UCSD-AML1 (cell line): ENCODE results near the gene CALML5.
A peak's percentile ranks its signal among the peaks of the same experiment; 100 is the strongest.

Experiments used
- DNase-seq: peaks from one replicate; lab custom pipeline; 2025; ENCODE audit not compliant: unreplicated experiment; lab: John Stamatoyannopoulos, UW

The CALML5 gene, protein sequence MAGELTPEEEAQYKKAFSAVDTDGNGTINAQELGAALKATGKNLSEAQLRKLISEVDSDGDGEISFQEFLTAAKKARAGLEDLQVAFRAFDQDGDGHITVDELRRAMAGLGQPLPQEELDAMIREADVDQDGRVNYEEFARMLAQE

GRCh38 chr10:5499493-5500140, at the start of gene CALML5:
Gene CALML5, minus strand, starts transcription at chr10:5499570. Its CDS starts 132 bp downstream, at chr10:5499438.
- DNase-seq: no peak

GRCh38 chr10:5547931-5548660, 48.7 kb upstream of the CALML5 start:
- DNase-seq: no peak

- no peak for DNase-seq
These were observed 48.2 kb upstream of the CALML5 start for GRCh38 chr10:5547681-5547930.

GRCh38 chr10:5546891-5547680, 47.7 kb upstream of the CALML5 start:
- DNase-seq: no peak

DNA sequence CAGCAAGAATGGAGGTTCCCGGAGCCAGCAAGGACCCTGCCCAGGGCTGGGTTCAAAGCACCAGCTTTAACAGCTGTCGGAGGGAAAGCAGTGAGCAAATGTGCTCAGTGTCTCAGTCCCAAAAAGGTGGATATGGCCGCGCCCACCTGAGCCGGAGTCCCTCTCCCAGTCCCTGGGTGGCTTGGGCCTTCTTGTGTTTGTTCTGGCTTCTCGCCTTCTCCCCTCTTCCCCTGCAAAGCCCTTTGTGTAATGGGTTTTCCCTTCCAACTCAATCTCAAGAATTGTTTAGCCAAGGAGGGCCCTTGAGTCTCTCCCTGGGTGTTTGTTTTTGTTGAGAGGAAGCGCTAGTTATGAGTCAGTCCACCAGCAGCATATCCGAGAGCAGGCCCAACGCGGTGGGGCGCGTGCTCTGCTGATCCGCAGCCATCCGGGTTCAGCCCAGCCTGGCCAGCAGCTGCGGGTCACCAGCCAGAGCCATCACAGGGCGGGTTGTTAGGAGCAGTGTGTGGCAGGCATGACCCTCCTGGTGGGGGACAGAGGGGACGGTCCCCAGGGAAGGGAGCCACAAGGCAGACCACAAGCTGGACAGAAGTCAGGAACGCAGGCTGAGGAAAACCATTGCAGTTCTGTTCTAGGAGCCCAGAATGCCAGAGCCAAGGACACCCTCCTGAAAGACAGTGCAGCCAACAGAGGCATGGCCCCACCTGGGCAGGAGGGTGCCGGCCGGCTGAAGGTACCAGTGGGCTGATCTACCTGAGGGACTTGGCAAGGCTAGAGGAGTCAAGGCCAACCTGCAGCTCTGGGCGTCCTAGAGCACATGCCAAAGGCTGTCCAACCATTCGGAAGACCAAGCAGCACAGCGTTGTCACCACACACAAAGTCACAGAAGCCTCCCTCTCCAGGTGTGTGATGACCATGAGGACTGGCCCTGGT, 46.7 kb upstream of the CALML5 start:
- no peak for DNase-seq

GRCh38 chr10:5545426-5545777, 46.0 kb upstream of the CALML5 start:
- DNase-seq: no peak

GRCh38 chr10:5545011-5545410, 45.6 kb upstream of the CALML5 start:
- DNase-seq: no peak

DNA sequence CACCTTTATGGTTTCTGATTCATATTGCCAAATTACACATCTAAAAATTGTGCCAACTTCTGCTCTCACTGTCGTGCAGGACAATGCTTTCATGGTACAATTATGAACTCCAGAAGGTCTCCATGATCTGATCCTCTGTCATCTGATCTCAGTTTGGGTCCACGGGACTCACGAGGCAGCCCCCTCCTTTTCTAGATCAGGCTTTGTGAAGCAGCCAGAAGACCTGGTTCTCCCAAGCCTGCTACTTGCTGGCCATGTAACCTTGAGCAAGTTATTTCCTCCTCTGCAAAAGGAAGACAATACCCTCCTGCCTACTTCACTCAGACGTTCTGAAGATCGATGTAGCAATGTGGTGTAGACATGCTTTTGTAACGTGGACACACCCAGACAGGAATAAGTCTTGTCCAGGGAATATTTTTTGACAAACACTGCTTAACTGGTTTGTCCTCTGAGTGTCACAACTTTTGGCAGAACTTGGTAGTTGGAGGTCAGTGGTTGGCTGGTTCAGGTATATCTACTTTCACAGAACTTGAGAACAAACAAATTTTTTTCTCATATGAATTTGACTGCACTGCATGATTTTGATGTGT, 44.9 kb upstream of the CALML5 start:
- no peak for DNase-seq

- no peak for DNase-seq
These were observed 44.3 kb upstream of the CALML5 start for GRCh38 chr10:5543623-5544022.

DNA sequence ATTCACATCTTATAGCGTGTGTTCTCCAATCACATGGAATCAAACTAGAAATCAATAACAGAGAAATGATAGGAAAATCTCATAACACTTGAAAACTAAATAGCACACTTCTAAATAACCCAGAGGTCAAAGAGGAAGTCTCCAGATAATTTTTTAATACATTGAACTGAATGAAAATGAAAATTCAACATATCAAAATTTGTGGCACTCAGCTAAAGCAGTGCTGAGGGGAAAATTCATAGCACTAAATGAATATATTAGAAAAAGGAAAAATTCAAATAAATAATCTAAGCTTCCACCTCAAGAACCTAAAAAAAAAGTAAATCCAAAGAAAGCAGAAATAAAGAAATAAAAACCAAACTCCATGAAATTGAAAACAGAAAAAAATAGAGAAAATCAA, 42.7 kb upstream of the CALML5 start:
- no peak for DNase-seq

DNA sequence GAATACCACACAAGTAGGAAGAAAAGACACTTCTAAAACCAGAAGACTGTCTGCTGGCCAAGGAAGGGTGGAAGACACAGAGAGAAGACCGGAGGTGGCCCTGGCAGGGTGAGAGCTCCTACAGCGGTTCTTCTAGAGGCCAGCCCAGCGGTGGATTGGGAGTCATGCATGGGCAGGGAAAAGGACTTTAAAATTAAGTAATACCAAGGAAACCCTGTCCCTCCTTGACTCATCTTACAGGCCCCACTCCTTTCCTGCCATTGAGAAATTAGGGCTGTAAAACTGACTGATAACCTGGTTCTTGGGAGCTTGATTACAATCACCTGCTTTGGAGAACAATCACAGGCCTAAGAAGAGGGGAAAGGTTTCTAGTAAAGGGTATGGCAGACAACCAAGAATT, 41.5 kb upstream of the CALML5 start:
- DNase-seq: no peak

- DNase-seq: no peak
These were observed 40.7 kb upstream of the CALML5 start for GRCh38 chr10:5540080-5540479.

DNA sequence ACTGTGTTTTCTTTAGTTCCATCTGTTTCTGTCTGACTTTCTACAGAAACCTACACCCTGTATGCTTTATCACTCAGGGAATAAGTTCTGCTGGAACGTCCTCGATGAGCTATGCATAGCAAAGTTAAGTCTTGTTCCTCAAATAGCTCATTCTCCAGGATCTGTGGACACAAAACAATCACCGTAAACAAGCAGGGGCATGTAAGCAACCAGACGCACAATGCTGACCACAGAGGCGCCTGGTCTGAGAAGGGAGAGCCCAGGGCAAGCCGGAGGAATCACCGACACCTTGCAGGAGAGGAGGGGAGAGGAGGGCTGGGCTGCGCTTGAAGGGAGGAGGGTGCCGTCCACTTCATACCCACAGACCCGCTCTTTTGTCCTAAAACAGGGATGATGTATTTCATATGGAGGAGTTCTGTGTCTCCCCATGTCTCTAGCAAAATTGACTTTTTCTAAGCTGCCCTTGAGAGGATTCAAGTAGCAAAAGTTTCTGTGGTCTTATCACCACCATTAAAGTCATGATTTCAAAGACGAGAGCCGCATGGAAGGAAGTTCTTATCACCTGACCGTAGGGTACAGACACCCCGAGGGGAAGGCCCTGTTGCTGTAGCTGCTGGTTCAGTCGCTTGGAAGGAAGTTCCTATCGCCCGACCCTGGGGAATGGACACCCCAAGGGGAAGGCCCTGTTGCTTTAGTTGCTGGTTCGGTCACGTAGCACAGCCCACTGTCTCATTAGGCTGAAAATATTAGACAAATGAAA, 39.7 kb upstream of the CALML5 start:
- peak; percentile 35 for DNase-seq

GRCh38 chr10:5538446-5538845, 39.1 kb upstream of the CALML5 start:
- no peak for DNase-seq

GRCh38 chr10:5537684-5538083, 38.3 kb upstream of the CALML5 start:
- DNase-seq: no peak

DNA sequence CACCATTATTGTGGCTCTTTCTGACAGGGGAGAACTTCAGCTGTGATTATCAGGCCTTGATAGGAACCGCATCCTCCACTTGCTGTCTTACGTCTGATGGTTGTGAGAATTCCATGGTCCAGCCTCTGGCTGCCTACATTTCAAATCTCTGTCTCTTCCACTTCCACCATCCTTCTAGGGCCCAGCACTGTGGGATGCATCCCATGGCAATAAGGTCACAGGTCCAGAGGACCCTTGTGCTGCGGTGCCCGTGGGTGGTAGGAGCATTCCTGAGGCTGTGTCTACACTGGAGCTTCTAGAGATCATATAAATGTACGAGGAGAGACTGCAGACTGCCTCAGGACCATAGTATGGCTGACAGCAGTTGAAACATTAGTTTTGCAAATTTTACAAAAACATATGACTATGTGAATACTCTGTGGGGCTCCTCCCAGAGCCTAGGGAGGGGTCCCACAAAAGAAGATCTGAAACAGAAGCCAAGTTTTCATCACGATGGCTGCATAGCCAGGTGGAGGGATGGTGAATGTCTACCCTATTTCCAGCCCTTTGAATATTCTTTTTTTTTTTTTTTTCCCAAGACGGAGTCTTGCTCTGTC, 37.2 kb upstream of the CALML5 start:
- no peak for DNase-seq

GRCh38 chr10:5534880-5535856, 35.8 kb upstream of the CALML5 start:
- no peak for DNase-seq
